GM18909 (cell line): Measurements from ENCODE around the gene TRPM6.
"Not testable (repeated sequence)": the region's sequence is repeated elsewhere in the genome, so short reads cannot be mapped to it uniquely, and the experiment has no call there.

Experiments used
- ATAC-seq: cut with Tn5 transposase; IDR thresholded peaks from one replicate; pipeline ENCODE4 v1.9.1; 2021; ENCODE audit warnings: mild to moderate bottlenecking; ENCODE audit not compliant: unreplicated experiment, poor library complexity

The TRPM6 gene

GRCh38 chr9:74887041-74887980, at the start of gene TRPM6:
Gene TRPM6 (minus strand): TSS chr9:74887921. CDS start chr9:74887856, 65 bp downstream.
- peak; percentile 62 for ATAC-seq

GRCh38 chr9:74935008-74935407, 47.3 kb upstream of the TRPM6 start:
- ATAC-seq: no peak

GRCh38 chr9:74921737-74922136, 34.0 kb upstream of the TRPM6 start:
- no peak for ATAC-seq

GRCh38 chr9:74920944-74921626, 33.4 kb upstream of the TRPM6 start:
- no peak for ATAC-seq

GRCh38 chr9:74910036-74910435, 22.3 kb upstream of the TRPM6 start:
- ATAC-seq: no peak

GRCh38 chr9:74908665-74909064, 20.9 kb upstream of the TRPM6 start:
- ATAC-seq: no peak

GRCh38 chr9:74907085-74907484, 19.4 kb upstream of the TRPM6 start:
- no peak for ATAC-seq

GRCh38 chr9:74901001-74901400, 13.3 kb upstream of the TRPM6 start:
- ATAC-seq: no peak

- not testable (repeated sequence) for ATAC-seq
These were observed 728 bp upstream of the TRPM6 start for GRCh38 chr9:74888449-74888848.

- no peak for ATAC-seq
These were observed 255 bp upstream of the TRPM6 start for GRCh38 chr9:74887981-74888370.

- no peak for ATAC-seq
These were observed 11.3 kb downstream of the TRPM6 start for GRCh38 chr9:74876382-74876949.

GRCh38 chr9:74875656-74876055, 12.1 kb downstream of the TRPM6 start:
- no peak for ATAC-seq

- ATAC-seq: no peak
These were observed 13.5 kb downstream of the TRPM6 start for GRCh38 chr9:74874220-74874619.

- ATAC-seq: no peak
These were observed 15.0 kb downstream of the TRPM6 start for GRCh38 chr9:74872619-74873233.

GRCh38 chr9:74867483-74867882, 20.2 kb downstream of the TRPM6 start:
- ATAC-seq: no peak

- no peak for ATAC-seq
These were observed 22.5 kb downstream of the TRPM6 start for GRCh38 chr9:74865177-74865576.

GRCh38 chr9:74861773-74862474, 25.8 kb downstream of the TRPM6 start:
- ATAC-seq: no peak

GRCh38 chr9:74861071-74861470, 26.6 kb downstream of the TRPM6 start:
- no peak for ATAC-seq

GRCh38 chr9:74860247-74860646, 27.5 kb downstream of the TRPM6 start:
- not testable (repeated sequence) for ATAC-seq

- ATAC-seq: no peak
These were observed 27.9 kb downstream of the TRPM6 start for GRCh38 chr9:74859786-74860185.
